SU-DHL-6 (cell line): ENCODE results near the gene SARM1.

Experiments used
- H2AFZ ChIP-seq: fragments of 200-600 bp; sonication (generic); 2 replicates; pipeline ENCODE4 v1.6.1; 2014; ENCODE audit warnings: low read depth, mild to moderate bottlenecking, moderate library complexity, mixed read lengths, antibody characterized with exemption, low read length; ENCODE audit not compliant: severe bottlenecking
- H3F3A ChIP-seq: fragments of 200-600 bp; shearing (Covaris generic); 2 replicates; pipeline ENCODE4 v1.6.0; 2016; ENCODE audit warnings: antibody characterized with exemption, mild to moderate bottlenecking; ENCODE audit not compliant: insufficient read depth
- H3K27ac ChIP-seq: fragments of 200-600 bp; sonication (generic); 2 replicates; pipeline ENCODE4 v1.5.1; 2016; ENCODE audit warnings: low read depth, mild to moderate bottlenecking, low read length, moderate library complexity, mixed read lengths
- H3K27me3 ChIP-seq: fragments of 200-600 bp; sonication (generic), shearing (Covaris generic); 2 replicates; pipeline ENCODE4 v1.6.0; 2014; ENCODE audit warnings: mild to moderate bottlenecking, low read length
- H3K36me3 ChIP-seq: fragments of 200-600 bp; sonication (generic); 2 replicates; pipeline ENCODE4 v1.6.1; 2014; ENCODE audit warnings: mild to moderate bottlenecking, low read length, mixed read lengths
- H3K4me2 ChIP-seq: fragments of 300-600, 200-600 bp; shearing (Covaris generic), sonication (generic); 2 replicates; pipeline ENCODE4 v1.6.0; 2014; ENCODE audit warnings: low read length, low read depth, mild to moderate bottlenecking; ENCODE audit not compliant: poor library complexity, severe bottlenecking
- H3K4me3 ChIP-seq: fragments of 200-600 bp; sonication (generic); 2 replicates; pipeline ENCODE4 v1.5.1; 2014; ENCODE audit warnings: antibody characterized with exemption, low read length, mild to moderate bottlenecking, mixed read lengths; ENCODE audit not compliant: insufficient read depth, poor library complexity, severe bottlenecking
- H3K79me2 ChIP-seq: fragments of 200-600 bp; sonication (generic); 2 replicates; pipeline ENCODE4 v1.6.1; 2014; ENCODE audit warnings: mild to moderate bottlenecking, low read length, moderate library complexity; ENCODE audit not compliant: insufficient read depth
- H3K9ac ChIP-seq: fragments of 200-600 bp; sonication (generic); 2 replicates; pipeline ENCODE4 v1.7.0; 2014; ENCODE audit warnings: mild to moderate bottlenecking, low read length
- H3K9me2 ChIP-seq: fragments of 200-600 bp; sonication (generic); replicated peaks from 2 replicates; pipeline ENCODE4 v1.6.1; 2014; ENCODE audit warnings: low read length; ENCODE audit not compliant: insufficient read depth
- H3K9me3 ChIP-seq: fragments of 200-600 bp; sonication (generic); 2 replicates; pipeline ENCODE4 v1.6.1; 2014; ENCODE audit warnings: low read length, mixed read lengths; ENCODE audit not compliant: insufficient read depth
- H4K20me1 ChIP-seq: fragments of 200-600 bp; sonication (generic); 2 replicates; pipeline ENCODE4 v1.6.1; 2014; ENCODE audit warnings: low read depth, mild to moderate bottlenecking, antibody characterized with exemption, low read length, moderate library complexity, mixed read lengths
- CTCF ChIP-seq: fragments of 200-600 bp; sonication (generic); IDR thresholded peaks from one replicate; pipeline ENCODE4 v1.5.1; 2017; ENCODE audit warnings: antibody characterized with exemption, mild to moderate bottlenecking, low read length, moderate library complexity; ENCODE audit not compliant: insufficient read depth, poor library complexity, severe bottlenecking
- EZH2phosphoT487 ChIP-seq: fragments of 200-600 bp; sonication (generic), shearing (Covaris generic); conservative IDR thresholded peaks from 2 replicates; pipeline ENCODE4 v1.6.1; 2018; ENCODE audit warnings: mild to moderate bottlenecking, antibody characterized with exemption, low read length, moderate library complexity, mixed read lengths

SARM1 gene

GRCh38 chr17:28327709-28328108, 43.8 kb upstream of the SARM1 start:
- Histone ChIP-seq H3K9ac (no peak overlapping the region), H2AFZ (no peak overlapping the region), H3K9me2 (no peaks in the 10 kb centered on the region), H3K27ac (no peak overlapping the region), H3K4me3 (no peak overlapping the region), H3K79me2 (peaks cover 32% of the 10 kb centered on the region), H3K9me3 (no peaks in the 10 kb centered on the region), H3F3A (no peaks in the 10 kb centered on the region), H3K36me3 (peaks cover 12% of the 10 kb centered on the region), H3K4me2 (no peak overlapping the region), H4K20me1 (peaks cover 10% of the 10 kb centered on the region; the same call in 1 of the 2 replicates), H3K27me3 (no peaks in the 10 kb centered on the region)
- TF ChIP-seq CTCF, result no peak
- no peak for TF ChIP-seq EZH2phosphoT487

- Histone ChIP-seq H3K9me2 (no peaks in the 10 kb centered on the region), H3K36me3 (peaks cover 12% of the 10 kb centered on the region), H3K4me2 (no peak overlapping the region), H2AFZ (no peak overlapping the region), H3K27me3 (no peaks in the 10 kb centered on the region), H3K27ac (no peak overlapping the region), H3K4me3 (no peak overlapping the region), H3K9ac (no peak overlapping the region), H3K9me3 (no peaks in the 10 kb centered on the region), H3K79me2 (peaks cover 26% of the 10 kb centered on the region), H3F3A (no peaks in the 10 kb centered on the region), H4K20me1 (0 out of 2 replicates have a peak, but pooled peaks cover 7% of the 10 kb centered on the region)
- TF ChIP-seq EZH2phosphoT487 (no peak), CTCF (no peak)
These were observed 43.2 kb upstream of the SARM1 start for GRCh38 chr17:28328325-28328724.

- H3K9ac ChIP-seq, result no peak overlapping the region
- peaks cover 12% of the 10 kb centered on the region for H3K36me3 ChIP-seq
- no peak for TF ChIP-seq CTCF
- TF ChIP-seq EZH2phosphoT487, result no peak
- H3K9me2 ChIP-seq, result no peaks in the 10 kb centered on the region
- 0 out of 2 replicates have a peak, but pooled peaks cover 3% of the 10 kb centered on the region for H4K20me1 ChIP-seq
- peaks cover 3% of the 10 kb centered on the region; the same call in 1 of the 2 replicates for H3K79me2 ChIP-seq
- H3K9me3 ChIP-seq, result no peaks in the 10 kb centered on the region
- no peaks in the 10 kb centered on the region for H3F3A ChIP-seq
- H3K27ac ChIP-seq, result no peak overlapping the region
- no peaks in the 10 kb centered on the region for H3K27me3 ChIP-seq
- no peak overlapping the region for H3K4me2 ChIP-seq
- H2AFZ ChIP-seq, result no peak overlapping the region
- H3K4me3 ChIP-seq, result no peak overlapping the region
These were observed 40.8 kb upstream of the SARM1 start for GRCh38 chr17:28330671-28331070.
